DLD1 (cell line): Measurements from ENCODE around the gene REV1.

ENCODE experiments used
- in situ Hi-C: cut with HindIII; loops from 2 replicates; pipeline ENCODE4 v1.10.0; 2017; ENCODE audit warnings: low sequenced_read_pairs

The REV1 gene

DNA sequence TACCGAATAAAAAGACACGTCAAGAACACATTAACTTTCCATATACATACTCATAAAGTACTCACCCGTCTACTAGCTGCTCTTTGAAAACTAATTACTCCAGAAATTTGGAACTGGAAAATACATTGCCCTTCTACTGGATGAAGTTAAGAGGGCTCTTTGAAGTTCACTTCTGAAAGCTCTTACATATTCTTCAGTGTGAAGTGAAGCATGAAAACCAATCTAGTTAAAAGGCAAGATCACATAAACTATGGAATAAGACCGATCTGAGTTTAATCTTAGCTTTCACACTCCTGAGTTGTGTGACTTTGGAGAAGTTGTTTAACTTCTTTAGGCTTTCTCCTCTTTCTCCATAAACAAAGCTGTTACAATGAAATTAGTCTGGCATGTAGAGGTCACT is 38.5 kb downstream of the REV1 start:
- in situ Hi-C loops: no loop called here

DNA sequence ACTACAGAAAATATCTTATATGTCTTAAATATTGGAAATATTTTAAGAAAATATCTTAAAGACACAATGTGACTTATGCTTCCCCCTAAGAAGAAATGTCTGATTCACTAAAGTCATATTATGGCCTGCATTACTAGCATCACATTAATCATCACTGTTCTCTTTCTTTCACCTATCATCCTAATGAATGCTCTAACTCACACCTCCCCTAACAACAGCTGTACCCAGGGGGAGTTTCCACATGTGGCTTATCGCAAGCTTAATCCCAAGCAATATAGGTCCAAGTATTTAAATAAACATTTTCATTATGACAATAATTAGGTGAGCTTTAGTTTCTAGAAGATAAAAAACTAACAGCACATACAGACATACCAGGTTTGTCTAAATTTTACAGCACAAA is 39.6 kb downstream of the REV1 start:
- in situ Hi-C loops: no loop called here

DNA sequence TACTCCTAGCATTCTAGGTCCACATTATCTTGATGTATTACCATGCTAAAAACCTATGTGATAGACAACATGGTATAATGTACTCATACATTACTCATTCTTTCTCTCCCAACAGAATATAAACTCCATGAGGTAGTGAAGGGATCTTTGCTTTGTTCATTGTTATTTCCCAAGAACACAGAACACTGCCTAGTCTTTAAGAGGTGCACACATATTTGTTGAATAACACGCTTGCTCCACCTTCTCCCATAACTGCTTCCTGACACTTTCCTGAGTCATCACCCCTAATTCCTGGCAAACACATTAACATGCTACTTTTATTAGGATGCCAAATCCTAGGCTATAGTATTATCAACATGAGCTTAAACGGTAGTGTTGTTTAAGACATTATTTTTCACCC is 41.3 kb downstream of the REV1 start:
- in situ Hi-C loops: no loop called here

DNA sequence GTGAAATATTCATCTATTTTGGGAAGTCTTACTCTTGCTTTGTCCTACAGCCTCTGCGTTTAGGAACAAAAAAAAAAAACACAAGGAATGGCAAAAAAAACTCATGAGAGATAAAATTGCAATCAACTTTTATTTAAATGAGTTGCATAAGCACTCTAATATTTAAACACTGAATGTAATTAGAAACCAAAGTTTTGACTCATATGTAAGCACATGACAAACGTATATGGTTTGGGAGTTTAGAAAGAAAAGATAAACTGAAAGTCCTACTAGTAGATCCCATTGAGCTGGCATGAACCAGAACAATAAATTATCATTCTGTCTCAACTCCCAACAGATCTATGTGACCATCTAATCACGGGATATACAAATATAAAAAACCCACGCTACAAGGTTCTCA is 44.8 kb downstream of the REV1 start:
- in situ Hi-C loops: no loop called here

DNA sequence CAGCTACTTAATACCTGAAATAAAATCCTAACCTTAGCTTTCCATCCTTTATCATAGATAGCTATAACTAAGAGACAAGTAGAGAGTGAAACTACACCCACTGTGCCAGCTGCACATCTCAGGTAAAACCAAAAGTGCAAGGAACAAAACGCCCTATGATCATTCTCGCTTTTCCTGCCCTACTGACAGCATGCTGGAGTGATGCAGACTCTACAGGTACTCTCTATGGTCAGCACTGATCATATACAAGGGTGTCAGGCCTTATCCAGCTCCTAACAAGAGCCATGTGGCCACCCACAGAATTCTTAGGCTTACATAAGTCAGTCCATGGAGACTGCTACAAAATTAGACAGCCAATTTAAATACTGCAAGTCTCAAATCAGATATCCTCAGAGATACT is 45.6 kb downstream of the REV1 start:
- in situ Hi-C loops: no loop called here

DNA sequence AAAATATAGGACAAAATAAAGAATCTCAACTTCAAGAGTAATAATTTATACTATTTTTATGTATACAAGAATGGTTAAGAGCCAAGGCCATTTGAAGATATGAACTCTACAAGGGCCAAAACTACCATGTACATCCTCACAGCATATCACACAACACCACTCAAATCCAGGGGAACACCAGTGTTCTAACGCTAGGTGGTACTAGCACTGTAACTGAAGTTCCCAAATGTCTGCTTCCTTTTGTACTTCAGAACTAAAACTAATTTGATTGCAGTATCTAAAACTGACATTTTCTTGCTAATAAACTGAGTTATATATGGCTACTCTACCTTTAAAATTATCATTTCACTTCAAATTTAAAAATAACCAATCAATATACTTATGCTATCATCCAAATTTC is 47.0 kb downstream of the REV1 start:
- in situ Hi-C loops: no loop called here

DNA sequence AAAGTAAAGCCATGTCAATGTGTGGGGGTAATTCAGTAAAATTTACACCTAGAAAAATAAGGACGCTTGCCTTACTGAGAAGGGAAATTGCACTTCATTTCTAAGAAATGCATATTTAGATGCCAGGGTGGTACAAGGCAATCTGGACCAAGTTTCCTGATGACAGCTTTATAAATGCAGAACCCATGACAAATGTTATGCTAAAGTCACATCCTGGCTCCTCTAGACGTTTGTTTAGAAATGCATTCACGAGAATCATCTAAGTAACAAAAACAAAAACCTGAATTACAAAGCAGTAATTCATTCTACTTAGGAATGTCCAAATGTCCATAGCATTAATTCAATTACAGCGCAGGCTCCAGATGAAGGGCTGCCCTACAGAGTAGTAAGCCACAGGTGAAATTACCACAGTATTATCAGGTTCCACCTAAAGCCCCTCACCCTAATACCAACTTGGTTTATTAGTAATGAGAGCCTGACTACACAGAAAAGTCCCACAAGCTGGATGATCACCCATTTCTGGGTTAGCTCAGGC is 49.8 kb downstream of the REV1 start:
- in situ Hi-C loops: no loop called here

DNA sequence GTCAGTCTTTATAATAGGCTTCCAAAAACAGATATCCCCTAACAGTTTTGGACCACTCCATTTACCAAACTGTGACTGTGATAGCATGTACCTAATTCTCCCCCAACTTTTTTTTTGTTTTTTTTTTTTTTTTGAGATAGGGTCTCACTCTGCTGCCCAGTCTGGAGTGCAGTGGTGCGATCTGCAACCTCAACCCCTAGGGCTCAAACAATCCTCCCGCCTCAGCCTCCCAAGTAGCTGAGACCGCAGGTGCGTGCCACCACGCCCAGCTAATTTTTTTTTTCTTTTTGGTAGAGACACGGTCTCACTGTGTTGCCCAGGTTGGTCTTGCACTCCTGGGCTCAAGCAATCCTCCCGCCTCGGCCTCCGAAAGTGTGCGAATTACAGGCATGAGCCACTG is 52.9 kb downstream of the REV1 start:
- in situ Hi-C loops: no loop called here

DNA sequence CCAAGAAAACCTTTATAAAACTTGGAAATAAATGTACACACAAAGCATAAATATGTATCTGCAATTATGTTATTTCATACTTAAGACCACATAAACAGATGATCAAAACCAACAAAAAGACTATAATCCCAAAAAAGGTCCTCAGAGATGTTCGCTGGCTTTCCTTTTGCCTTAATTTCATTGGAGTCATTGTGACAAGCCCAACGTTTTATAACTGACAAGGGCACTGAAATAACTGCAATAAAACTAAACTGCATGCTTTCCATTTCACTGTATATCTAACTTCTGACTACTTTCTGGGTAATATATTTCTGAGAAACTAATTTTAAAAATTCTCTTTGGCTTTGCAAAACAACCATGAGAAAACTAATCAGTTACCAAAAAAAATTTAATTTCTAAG is 56.5 kb downstream of the REV1 start:
- in situ Hi-C loops: no loop called here

DNA sequence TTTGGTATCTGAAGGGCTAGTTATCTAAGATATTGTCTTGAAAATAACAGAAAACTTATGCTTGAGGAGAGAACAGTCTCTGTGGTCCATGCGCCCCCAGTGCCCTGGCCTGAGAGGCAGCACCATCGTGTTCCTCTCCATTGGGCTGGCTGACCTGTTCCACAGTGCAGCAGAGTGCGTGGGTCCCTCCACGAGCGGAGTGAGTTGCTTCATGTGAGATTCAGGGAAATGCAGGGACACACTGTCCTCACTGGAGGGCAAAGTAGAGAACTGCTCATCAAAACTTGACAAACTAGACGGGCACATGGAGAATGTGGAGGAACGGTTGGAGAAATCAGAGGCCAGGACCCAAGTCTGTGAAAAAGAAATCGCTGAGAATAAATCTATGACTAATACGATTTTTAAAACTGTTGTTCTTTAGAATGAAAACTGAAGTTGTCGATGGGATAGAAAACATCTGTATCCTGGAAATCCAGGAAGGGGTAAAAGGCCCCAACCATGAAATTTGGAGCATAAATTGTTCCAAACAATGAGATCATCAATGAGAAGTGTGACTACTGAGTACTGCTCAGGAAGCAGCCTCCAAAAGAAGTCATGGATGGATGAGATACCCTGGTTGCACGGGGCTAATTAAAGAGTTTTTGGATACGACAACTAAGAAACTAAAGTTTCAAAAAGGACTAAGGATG is 58.1 kb downstream of the REV1 start:
- in situ Hi-C loops: no loop called here

DNA sequence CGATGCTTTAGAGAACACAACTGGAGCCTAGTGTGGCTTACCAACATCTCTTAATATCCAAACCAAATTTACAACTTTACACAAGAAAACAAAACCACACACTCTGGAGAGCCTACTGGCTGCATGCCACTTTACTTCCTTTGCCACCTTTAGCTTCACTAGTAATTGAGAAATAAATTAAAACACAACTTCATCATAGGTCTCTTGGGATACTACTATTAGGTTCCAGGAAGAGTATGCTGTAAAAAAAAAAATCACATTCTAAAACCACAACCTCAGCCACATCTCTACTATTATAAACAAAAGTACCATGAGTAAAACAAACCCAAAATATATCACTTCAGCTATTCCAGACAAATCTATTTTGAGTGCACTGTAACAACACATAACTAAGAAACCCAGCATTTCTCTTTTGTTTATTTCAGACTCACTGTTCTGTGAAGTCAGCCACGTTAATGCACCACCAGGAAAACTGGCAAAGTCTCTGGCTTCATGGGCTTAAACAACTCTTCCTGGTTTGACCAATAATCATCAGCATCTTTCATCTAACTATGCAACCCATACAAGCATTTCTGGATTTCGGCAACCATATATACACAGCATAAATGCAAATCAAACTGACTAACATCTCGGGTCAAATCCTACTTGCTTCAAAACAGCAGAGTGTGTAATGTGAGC is 59.1 kb downstream of the REV1 start:
- in situ Hi-C loops: no loop called here

DNA sequence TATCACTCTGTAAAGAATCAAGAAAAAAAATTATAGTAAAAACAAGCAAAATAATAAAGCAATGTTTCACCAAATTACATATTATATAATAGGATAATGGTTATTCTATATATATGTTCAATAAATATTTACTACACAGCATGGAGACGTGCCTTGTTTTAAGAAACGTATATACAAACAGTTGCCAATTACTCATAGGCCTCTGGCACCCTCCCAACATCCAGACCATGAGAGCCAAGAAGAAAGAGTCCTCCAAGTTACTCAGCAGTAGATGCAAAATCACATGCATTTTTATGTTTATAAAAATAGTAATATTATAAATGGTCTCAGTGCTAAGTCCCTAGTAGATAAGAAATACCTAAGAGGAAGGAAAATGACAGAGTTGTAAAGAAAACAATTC is 64.8 kb downstream of the REV1 start:
- in situ Hi-C loops: no loop called here

DNA sequence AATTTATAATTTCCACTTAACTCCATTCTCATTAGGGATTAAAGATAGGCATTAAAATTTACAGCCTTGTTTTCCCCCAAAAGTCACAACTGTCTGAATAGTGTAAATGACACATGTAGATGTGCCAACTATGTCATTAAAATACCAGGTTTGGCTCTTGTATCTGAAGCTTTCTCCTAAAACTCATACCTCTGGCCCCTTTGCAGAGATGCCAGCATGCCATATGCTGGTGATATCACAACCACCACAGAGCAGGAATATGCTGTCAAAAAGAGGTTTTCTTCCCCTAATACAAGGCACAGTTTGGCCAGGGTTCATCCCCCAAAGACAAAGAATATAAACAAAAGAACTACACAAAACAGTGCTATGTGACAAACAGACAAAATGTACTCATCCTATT is 65.4 kb downstream of the REV1 start:
- in situ Hi-C loops: no loop called here

DNA sequence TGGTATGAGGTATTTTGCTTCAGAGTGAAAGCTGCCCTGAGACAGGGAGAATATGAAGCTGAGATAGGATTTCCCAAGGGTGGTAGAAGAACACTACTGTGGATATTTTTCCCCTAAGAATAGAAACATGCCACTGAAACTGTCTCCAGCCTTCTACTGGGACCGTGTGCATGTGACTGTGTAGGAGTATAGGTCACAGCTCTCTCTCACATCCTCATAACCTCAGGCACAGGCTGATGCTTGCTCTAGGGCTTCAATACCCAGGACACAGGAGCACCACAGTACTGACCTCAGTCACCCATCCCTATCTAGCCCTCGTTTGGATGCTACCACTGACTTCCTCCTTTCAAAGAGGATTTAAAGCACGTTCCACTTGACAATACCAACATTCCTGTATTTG is 67.2 kb downstream of the REV1 start:
- in situ Hi-C loops: no loop called here

DNA sequence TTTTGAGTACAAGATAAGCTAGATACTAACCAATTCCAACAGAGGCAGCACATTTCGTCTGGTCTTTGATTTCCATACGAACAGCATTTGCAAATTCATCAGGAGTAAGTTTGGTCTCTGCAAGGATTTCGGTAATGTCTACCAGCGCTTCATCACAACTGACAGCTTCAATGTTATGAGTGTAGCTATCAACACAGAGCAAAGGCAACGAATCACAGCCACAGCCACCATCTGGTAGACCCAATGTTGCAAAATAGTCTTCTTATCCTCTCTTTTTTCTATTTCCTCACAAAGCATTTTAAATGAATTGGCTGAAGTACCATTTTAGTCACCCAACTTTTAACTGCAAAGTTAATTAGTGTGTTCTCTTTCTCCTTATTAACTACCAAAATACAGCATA is 68.3 kb downstream of the REV1 start:
- in situ Hi-C loops: no loop called here

DNA sequence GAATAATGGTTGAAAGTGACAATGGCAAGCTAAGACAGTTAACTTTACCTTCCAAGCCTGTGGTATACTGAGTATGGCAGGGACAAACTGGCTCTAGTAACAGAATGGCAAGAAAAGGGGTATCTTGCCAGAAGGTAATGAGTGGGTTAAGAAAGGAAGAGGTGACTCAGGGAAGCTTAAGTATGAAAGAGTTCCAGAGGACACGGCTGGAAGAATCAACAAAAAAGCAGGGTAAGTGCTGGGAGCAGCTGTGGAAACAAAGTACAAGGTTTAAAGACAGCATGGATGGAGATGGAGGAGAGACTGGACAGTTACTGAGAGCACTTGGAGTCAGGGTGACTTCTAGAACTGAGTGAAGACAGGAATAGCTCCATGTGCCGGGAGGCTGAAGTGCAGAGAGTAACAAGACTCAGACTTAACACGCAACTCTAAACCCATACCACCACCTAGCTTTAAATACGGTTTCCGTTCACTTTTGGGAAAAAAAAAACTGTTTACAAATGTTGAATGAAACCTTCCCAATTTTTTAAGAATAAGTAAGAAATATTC is 69.0 kb downstream of the REV1 start:
- in situ Hi-C loops: no loop called here

DNA sequence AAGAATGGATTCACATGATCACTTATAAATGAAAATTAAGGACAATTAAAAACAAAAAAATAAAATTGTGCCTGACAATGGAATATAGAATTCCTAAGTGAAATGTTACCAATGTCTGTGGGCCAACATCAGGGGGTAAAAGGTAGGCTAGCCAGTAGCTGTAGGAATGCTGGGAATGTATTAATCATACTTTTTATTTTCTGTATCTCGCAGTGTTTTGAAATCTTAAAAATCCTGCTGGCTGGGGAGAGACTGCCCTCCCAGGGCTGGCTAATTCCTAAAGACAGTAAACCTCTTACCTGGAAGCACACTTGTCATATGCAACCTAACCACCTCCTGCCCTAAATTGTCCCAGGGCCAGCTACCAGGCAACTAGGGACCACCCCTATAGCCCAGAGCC is 69.8 kb downstream of the REV1 start:
- in situ Hi-C loops: no loop called here

DNA sequence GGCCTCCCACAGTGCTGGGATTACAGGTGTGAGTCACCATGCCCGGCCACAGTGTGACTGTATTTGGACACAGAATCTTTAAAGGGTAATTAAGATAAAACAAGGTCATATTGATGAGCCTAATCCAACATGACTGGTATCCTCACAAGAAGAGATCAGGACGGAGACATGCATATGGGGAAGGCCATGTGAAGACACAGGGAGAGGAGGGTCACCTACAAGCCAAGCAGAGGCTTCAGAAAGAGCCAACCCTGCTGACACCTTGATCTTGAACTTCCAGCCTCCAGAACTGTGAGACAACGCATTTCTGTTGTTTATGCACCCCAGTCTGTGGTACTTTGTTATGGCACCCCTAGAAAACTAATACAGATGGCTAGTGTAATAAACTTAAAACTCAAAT is 72.4 kb downstream of the REV1 start:
- in situ Hi-C loops: no loop called here

DNA sequence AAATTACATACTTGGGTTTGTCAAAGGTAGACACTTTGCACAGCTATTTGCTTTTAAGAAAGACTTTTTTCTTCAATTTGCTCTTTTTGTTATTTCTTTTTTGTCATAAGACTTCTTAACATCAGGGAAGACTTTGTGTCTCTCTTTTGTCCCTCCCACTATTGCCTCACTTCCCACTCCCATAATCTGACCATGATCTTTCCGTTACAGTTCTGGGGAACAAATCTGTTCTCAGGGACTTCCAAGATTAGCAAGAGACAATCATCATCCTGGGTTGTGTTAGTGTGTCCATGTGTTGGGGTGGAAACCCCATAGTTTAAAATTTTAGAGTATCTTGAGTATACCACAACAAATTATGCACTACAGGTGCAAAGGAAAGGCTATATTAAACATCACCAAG is 75.3 kb downstream of the REV1 start:
- in situ Hi-C loops: no loop called here

DNA sequence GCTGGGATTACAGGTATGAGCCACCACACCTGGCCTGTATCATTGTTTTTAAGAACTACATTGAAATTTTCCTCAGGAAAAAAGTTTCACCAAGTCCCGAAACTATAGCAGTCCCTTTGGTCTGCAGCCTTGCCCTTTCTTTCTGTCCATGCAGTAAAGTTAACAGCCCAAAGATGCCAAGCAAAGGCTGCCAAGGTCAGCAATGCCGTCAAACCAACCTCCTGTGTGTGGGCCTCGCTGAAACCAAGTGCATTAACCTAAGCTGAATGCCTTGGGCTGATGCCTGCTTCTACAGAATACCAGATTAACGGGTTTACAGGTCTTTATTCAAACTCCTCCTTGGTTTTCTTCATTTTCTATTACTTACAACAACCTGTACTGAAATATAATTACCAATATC is 79.5 kb downstream of the REV1 start:
- in situ Hi-C loops: no loop called here

DNA sequence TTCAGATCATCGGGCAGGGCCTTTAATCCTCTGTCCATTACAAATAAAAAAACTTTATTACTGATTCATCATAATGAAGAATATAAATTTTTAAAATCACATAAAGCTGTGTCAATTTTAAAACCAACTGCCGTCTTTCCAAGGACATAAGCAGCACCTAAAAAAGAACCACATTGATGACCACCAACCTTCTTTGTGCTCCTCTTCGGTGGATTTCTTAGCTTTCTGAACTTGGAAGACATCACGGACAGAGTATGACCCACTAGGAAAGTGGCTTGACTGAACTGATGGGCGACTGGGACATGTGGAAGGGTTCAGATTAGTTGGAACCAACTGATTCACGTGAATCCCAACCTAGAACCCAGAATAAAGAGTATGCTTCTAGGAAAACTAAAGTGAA is 83.7 kb downstream of the REV1 start:
- in situ Hi-C loops: no loop called here
